ENCODE measurements around the gene CPSF4. TPM values are rescaled to one million over a fixed set of nuclear protein-coding genes. Genes with fewer than 3 reads are reported as not detected.
"Not testable (repeated sequence)": the region's sequence is repeated elsewhere in the genome, so short reads cannot be mapped to it uniquely, and the experiment has no call there.

Gene CPSF4
- total RNA-seq, 1 donor from 2014 or later = 69.5 TPM

GRCh38 chr7:99498546-99498944 lies 59.8 kb downstream of the CPSF4 start:
- TF ChIP-seq, protein P1, sequence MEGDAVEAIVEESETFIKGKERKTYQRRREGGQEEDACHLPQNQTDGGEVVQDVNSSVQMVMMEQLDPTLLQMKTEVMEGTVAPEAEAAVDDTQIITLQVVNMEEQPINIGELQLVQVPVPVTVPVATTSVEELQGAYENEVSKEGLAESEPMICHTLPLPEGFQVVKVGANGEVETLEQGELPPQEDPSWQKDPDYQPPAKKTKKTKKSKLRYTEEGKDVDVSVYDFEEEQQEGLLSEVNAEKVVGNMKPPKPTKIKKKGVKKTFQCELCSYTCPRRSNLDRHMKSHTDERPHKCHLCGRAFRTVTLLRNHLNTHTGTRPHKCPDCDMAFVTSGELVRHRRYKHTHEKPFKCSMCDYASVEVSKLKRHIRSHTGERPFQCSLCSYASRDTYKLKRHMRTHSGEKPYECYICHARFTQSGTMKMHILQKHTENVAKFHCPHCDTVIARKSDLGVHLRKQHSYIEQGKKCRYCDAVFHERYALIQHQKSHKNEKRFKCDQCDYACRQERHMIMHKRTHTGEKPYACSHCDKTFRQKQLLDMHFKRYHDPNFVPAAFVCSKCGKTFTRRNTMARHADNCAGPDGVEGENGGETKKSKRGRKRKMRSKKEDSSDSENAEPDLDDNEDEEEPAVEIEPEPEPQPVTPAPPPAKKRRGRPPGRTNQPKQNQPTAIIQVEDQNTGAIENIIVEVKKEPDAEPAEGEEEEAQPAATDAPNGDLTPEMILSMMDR (IDR thresholded peaks at IDR 0.05; ENCODE audit: unreplicated experiment) = no peak
- DNase-seq (ENCODE audit: low spot score in 2 of 2, unreplicated experiment in 2 of 2) = no peak
- H3K27me3 Mint-ChIP-seq (ENCODE audit: low read depth) = no peaks in the 10 kb centered on the region
- peaks cover 9% of the 10 kb centered on the region for H3K9me3 Mint-ChIP-seq
- peak overlapping the region; percentile 81 for H3K27ac Mint-ChIP-seq
- H3K4me1 Mint-ChIP-seq = peaks cover 25% of the 10 kb centered on the region
- H3K36me3 Mint-ChIP-seq = peaks cover 24% of the 10 kb centered on the region
- peak overlapping the region; percentile 99 for H3K4me3 Mint-ChIP-seq

GRCh38 chr7:99499371-99499720 lies 60.6 kb downstream of the CPSF4 start:
- peak overlapping the region; percentile 100 for H3K27ac Mint-ChIP-seq
- TF ChIP-seq, protein P1 (IDR thresholded peaks at IDR 0.05; ENCODE audit: unreplicated experiment) = no peak
- H3K36me3 Mint-ChIP-seq = peaks cover 16% of the 10 kb centered on the region
- peak overlapping the region; percentile 99 for H3K4me3 Mint-ChIP-seq
- no peak for DNase-seq (ENCODE audit: low spot score in 2 of 2, unreplicated experiment in 2 of 2)
- H3K4me1 Mint-ChIP-seq = peaks cover 25% of the 10 kb centered on the region
- no peaks in the 10 kb centered on the region for H3K27me3 Mint-ChIP-seq (ENCODE audit: low read depth)
- peaks cover under 1% of the 10 kb centered on the region for H3K9me3 Mint-ChIP-seq

DNA sequence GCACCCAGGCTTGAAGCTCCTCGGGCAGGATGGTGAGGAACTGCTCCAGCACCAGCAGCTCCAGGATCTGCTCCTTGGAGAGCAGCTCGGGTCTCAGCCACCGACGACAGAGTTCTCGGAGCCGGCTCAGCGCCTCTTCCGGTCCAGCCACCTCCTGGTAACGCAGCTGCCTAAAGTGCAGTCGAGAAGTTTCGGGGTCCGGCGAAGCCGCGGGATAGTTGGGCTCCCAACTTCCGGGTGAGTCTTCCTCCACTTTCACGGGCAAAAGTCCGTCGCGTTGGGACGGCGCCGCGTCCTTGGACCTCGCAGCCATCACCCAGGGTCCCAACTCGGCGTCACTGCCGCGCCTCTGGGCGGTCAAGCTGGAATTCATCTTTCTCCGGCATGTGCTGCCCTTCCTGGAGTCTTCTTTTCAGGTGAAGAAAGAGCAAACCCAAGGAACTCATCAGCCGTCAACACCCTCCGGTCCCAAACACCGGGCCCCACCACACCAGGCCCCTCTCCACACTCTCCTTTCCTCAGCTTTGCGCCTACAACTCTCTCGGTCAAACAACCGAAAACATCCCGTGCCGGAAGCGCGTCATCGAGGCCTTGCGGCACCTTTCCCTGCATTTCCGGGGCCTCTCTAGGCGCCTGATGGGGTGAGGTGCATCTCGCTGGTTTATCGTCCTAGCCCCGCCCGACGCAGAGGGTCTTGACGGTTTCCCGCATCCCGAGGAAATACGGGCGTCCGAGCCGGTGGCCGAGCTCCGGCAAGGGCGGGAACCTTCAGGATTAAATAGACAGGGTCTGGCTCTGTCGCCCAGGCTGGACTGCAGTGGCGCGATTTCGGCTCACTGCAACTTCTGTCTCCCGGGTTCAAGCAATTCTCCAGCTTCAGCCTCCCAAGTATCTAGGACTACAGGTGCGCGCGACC lies 61.2 kb downstream of the CPSF4 start, which contains the start of gene ZNF394:
TSS of gene ZNF394 (minus strand) at position 561 of the 916 bp plus-strand sequence. CDS start at position 373, 188 bp downstream.
- Mint-ChIP-seq H3K4me3 (peak within 1 kb of the TSS; percentile 99), H3K9me3 (no peaks in the 10 kb centered on the region), H3K27me3 (ENCODE audit: low read depth) (no peaks in the 10 kb centered on the region), H3K4me1 (peaks cover 25% of the 10 kb centered on the region), H3K27ac (peak within 1 kb of the TSS; percentile 100), H3K36me3 (peaks cover 14% of the 10 kb centered on the region)
- peak; percentile 71 to 84 for DNase-seq (ENCODE audit: low spot score in 2 of 2, unreplicated experiment in 2 of 2)
- TF ChIP-seq, protein P1 (IDR thresholded peaks at IDR 0.05; ENCODE audit: unreplicated experiment) = no peak

DNA sequence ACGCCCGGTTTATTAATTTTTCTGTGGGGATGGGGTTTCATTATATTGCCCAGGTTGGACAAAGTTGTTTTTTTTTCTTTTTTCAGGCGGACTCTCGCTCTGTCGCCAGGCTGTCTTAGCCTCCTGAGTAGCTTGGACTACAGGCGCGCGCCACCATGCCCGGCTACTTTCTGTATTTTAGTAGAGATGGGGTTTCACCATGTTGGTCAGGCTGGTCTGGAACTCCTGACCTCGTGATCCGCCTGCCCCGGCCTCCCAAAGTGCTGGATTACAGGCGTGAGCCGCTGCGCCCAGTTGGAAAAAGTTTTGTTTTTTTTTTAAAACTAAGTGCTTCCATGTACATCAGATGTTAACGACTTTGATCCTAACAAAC lies 61.9 kb downstream of the CPSF4 start:
- H3K4me1 Mint-ChIP-seq = peaks cover 28% of the 10 kb centered on the region

GRCh38 chr7:99501236-99501635 lies 62.5 kb downstream of the CPSF4 start:
- not testable (repeated sequence) for DNase-seq (ENCODE audit: low spot score in 2 of 2, unreplicated experiment in 2 of 2); H3K9me3 Mint-ChIP-seq

More for the DNA sequence above, 61.9 kb downstream of the CPSF4 start:
- no peak for DNase-seq (ENCODE audit: low spot score in 2 of 2, unreplicated experiment in 2 of 2)
- Mint-ChIP-seq H3K27me3 (ENCODE audit: low read depth) (no peaks in the 10 kb centered on the region), H3K9me3 (no peaks in the 10 kb centered on the region), H3K36me3 (peaks cover 13% of the 10 kb centered on the region), H3K4me3 (peak overlapping the region; percentile 99), H3K27ac (peak overlapping the region; percentile 100)
- TF ChIP-seq, protein P1 (IDR thresholded peaks at IDR 0.05; ENCODE audit: unreplicated experiment) = no peak

DNA sequence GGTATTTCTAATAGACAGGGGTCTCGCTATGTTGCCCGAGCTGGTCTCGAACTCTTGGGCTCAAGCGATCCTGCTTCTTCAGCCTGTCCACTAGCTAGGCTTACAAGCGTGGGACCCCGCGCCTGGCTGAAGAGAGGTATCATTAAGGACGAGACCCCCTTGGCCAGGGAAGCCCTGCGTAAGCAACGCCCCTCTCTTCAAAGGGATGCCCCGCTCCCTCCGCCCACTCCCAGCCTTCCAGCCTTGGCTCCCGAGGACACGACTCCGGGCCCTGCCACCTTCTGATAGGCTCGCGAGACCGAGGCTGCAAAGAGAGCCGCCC lies 65.5 kb downstream of the CPSF4 start:
- TF ChIP-seq, protein P1 (IDR thresholded peaks at IDR 0.05; ENCODE audit: unreplicated experiment) = no peak
- Mint-ChIP-seq H3K27me3 (ENCODE audit: low read depth) (no peaks in the 10 kb centered on the region), H3K4me1 (peaks cover 26% of the 10 kb centered on the region), H3K9me3 (no peaks in the 10 kb centered on the region), H3K27ac (peak overlapping the region; percentile 98), H3K4me3 (peak overlapping the region; percentile 96), H3K36me3 (no peaks in the 10 kb centered on the region)
- DNase-seq (ENCODE audit: low spot score in 2 of 2, unreplicated experiment in 2 of 2) = peak; percentile 98 to 99

More at GRCh38 chr7:99501236-99501635, 62.5 kb downstream of the CPSF4 start:
- Mint-ChIP-seq H3K4me3 (peak overlapping the region; percentile 99), H3K27ac (peak overlapping the region; percentile 43), H3K4me1 (peaks cover 34% of the 10 kb centered on the region)
- not testable (repeated sequence) for H3K36me3 Mint-ChIP-seq; H3K27me3 Mint-ChIP-seq (ENCODE audit: low read depth)
